ENCODE measurements around the gene MAPKAP1.

MAPKAP1 gene

GRCh38 chr9:125443367-125443766 lies 263.6 kb downstream of the MAPKAP1 start:
- DNase-seq = no peak

GRCh38 chr9:125442452-125442851 lies 264.6 kb downstream of the MAPKAP1 start:
- DNase-seq = no peak

GRCh38 chr9:125440411-125440810 lies 266.6 kb downstream of the MAPKAP1 start:
- no peak for DNase-seq

GRCh38 chr9:125439434-125440272 lies 267.4 kb downstream of the MAPKAP1 start:
- no peak for DNase-seq

GRCh38 chr9:125438506-125439433 lies 268.2 kb downstream of the MAPKAP1 start:
- DNase-seq = no peak

GRCh38 chr9:125437771-125438221 lies 269.2 kb downstream of the MAPKAP1 start:
- no peak for DNase-seq

- DNase-seq = no peak
Observed at GRCh38 chr9:125436613-125437443, 270.2 kb downstream of the MAPKAP1 start.

- no peak for DNase-seq
Observed at GRCh38 chr9:125435776-125436612, 271.0 kb downstream of the MAPKAP1 start.

GRCh38 chr9:125434986-125435775 lies 271.8 kb downstream of the MAPKAP1 start:
- DNase-seq = no peak

GRCh38 chr9:125433461-125434011 lies 273.5 kb downstream of the MAPKAP1 start:
- no peak for DNase-seq

GRCh38 chr9:125432715-125433385 lies 274.2 kb downstream of the MAPKAP1 start:
- no peak for DNase-seq

- no peak for DNase-seq
Observed at GRCh38 chr9:125431741-125432271, 275.2 kb downstream of the MAPKAP1 start.

- no peak for DNase-seq
Observed at GRCh38 chr9:125431012-125431305, 276.0 kb downstream of the MAPKAP1 start.

GRCh38 chr9:125430161-125431011 lies 276.6 kb downstream of the MAPKAP1 start:
- DNase-seq = no peak

GRCh38 chr9:125429476-125430160 lies 277.4 kb downstream of the MAPKAP1 start:
- DNase-seq = no peak

GRCh38 chr9:125428902-125429467 lies 278.0 kb downstream of the MAPKAP1 start:
- DNase-seq = no peak

GRCh38 chr9:125428060-125428901 lies 278.7 kb downstream of the MAPKAP1 start:
- DNase-seq = peak; percentile 67

All from 8988T (cell line).